ENCODE data around the gene MAP3K12. TPM values are rescaled to one million over a fixed set of nuclear protein-coding genes. Genes with fewer than 3 reads are reported as not detected.

Gene MAP3K12
- total and polyA plus RNA-seq, 2 of the 13 experiments (the other 11 are each of a cell fraction or from before 2014, with no cell fraction given), result 0.20 to 1.1 TPM

GRCh38 chr12:53452159-53453077, 46.8 kb downstream of the MAP3K12 start (continued):
- TF ChIP-seq ATAD3A (CRISPR knock-in tag; IDR thresholded peaks at IDR 0.05) (0 out of 2 replicates have a peak, but pooled peaks have one; percentile 75), SIN3B (IDR thresholded peaks at IDR 0.05; ENCODE audit: low read length) (no peak), HOXA9 (CRISPR knock-in tag; IDR thresholded peaks at IDR 0.05; ENCODE audit: borderline replicate concordance) (peak; percentile 26; the same call in 1 of the 2 replicates), FOXP1 (IDR thresholded peaks at IDR 0.05) (no peak), FOXP1 (CRISPR knock-in tag; IDR thresholded peaks at IDR 0.05) (no peak), SRSF4 (IDR thresholded peaks at IDR 0.05; ENCODE audit: low read depth, low read length, poor library complexity, severe bottlenecking) (no peak), PPARG (CRISPR knock-in tag; conservative IDR thresholded peaks at IDR 0.05) (no peak), USF2 (IDR thresholded peaks at IDR 0.05; ENCODE audit: low read depth, low read length) (no peak), USF2 (CRISPR knock-in tag; IDR thresholded peaks at IDR 0.05; ENCODE audit: borderline replicate concordance) (no peak), MXD4 (CRISPR knock-in tag; IDR thresholded peaks at IDR 0.05) (no peak), PHF20 (CRISPR knock-in tag; IDR thresholded peaks at IDR 0.05) (no peak), SYNCRIP (IDR thresholded peaks at IDR 0.05; ENCODE audit: insufficient read depth, low read depth, low read length) (no peak), SP5 (CRISPR knock-in tag; IDR thresholded peaks at IDR 0.05; ENCODE audit: borderline replicate concordance, low read depth) (peak; percentile 14; the same call in 1 of the 2 replicates), ZNF781 (CRISPR knock-in tag; IDR thresholded peaks at IDR 0.05; ENCODE audit: borderline replicate concordance, not compliant biosample characterization) (no peak), THAP11 (CRISPR knock-in tag; IDR thresholded peaks at IDR 0.05) (no peak), HOMEZ (CRISPR knock-in tag; IDR thresholded peaks at IDR 0.05; ENCODE audit: low read depth) (0 out of 2 replicates have a peak, but pooled peaks have one; percentile 10), ZFYVE20 (CRISPR knock-in tag; IDR thresholded peaks at IDR 0.05; ENCODE audit: borderline replicate concordance, low read depth) (no peak), E2F5 (CRISPR knock-in tag; conservative IDR thresholded peaks at IDR 0.05) (peak; percentile 57; the same call in 1 of the 2 replicates), GZF1 (CRISPR knock-in tag; IDR thresholded peaks at IDR 0.05) (peak; percentile 49; the same call in 1 of the 2 replicates), IRF9 (CRISPR knock-in tag; IDR thresholded peaks at IDR 0.05; ENCODE audit: borderline replicate concordance) (no peak; the same call in none of the 2 replicates)
- TF ChIP-seq, protein P1, sequence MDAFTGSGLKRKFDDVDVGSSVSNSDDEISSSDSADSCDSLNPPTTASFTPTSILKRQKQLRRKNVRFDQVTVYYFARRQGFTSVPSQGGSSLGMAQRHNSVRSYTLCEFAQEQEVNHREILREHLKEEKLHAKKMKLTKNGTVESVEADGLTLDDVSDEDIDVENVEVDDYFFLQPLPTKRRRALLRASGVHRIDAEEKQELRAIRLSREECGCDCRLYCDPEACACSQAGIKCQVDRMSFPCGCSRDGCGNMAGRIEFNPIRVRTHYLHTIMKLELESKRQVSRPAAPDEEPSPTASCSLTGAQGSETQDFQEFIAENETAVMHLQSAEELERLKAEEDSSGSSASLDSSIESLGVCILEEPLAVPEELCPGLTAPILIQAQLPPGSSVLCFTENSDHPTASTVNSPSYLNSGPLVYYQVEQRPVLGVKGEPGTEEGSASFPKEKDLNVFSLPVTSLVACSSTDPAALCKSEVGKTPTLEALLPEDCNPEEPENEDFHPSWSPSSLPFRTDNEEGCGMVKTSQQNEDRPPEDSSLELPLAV (CRISPR knock-in tag; conservative IDR thresholded peaks at IDR 0.05; ENCODE audit: low read depth), result no peak

Data from HepG2 (cell line).